ENCODE results near the gene NOPCHAP1. TPM values are rescaled to one million over a fixed set of nuclear protein-coding genes. Genes with fewer than 3 reads are reported as not detected.
"Not testable (repeated sequence)": the region's sequence is repeated elsewhere in the genome, so short reads cannot be mapped to it uniquely, and the experiment has no call there.

Gene NOPCHAP1
- total and polyA plus RNA-seq, 7 donors, result 6.2 to 10.5 (median 9.0) TPM

- TF ChIP-seq, protein P1, sequence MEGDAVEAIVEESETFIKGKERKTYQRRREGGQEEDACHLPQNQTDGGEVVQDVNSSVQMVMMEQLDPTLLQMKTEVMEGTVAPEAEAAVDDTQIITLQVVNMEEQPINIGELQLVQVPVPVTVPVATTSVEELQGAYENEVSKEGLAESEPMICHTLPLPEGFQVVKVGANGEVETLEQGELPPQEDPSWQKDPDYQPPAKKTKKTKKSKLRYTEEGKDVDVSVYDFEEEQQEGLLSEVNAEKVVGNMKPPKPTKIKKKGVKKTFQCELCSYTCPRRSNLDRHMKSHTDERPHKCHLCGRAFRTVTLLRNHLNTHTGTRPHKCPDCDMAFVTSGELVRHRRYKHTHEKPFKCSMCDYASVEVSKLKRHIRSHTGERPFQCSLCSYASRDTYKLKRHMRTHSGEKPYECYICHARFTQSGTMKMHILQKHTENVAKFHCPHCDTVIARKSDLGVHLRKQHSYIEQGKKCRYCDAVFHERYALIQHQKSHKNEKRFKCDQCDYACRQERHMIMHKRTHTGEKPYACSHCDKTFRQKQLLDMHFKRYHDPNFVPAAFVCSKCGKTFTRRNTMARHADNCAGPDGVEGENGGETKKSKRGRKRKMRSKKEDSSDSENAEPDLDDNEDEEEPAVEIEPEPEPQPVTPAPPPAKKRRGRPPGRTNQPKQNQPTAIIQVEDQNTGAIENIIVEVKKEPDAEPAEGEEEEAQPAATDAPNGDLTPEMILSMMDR (IDR thresholded peaks at IDR 0.05), result no peak
- Histone ChIP-seq H3K4me1 (no peaks in the 10 kb centered on the region), H3K9me3 (no peaks in the 10 kb centered on the region), H3K36me3 (ENCODE audit: insufficient read depth in 1 of 2, low read depth in 1 of 2) (no peaks in the 10 kb centered on the region), H3K4me3 (no peak overlapping the region), H3K27ac (no peak overlapping the region), H3K27me3 (ENCODE audit: insufficient read depth in 3 of 3, low read length in 2 of 3) (no peaks in the 10 kb centered on the region)
- WGBS, 3 donors, result 55 to 58% (median 58%) methylated on average over 4 of the region's 4 CpGs
- DNase-seq, result no peak
- intact Hi-C loops (cut with DNase I), result no loop called here
- ATAC-seq, result no peak
Measured at GRCh38 chr12:104975587-104976343, 10.4 kb upstream of the NOPCHAP1 start.

DNA sequence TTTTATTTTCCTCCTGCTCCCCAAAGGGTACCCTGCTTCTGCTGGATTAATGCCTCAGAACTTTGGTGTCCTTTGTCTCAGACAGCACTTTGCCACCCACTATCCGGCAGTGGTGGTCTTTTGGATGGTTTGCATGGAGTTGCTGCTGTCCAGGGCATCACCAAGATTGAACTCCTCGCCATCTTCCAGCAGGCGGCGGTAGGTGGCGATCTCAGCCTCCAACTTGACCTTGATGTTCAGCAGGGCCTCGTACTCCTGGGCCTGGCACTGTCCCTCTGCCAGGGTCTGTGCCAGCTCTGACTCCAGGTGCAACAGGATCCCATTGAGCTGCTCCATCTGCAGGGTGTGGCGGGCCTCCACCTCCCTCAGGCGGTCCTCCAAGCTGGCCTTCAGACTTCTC is 9.4 kb upstream of the NOPCHAP1 start:
- H3K4me1 ChIP-seq, result no peaks in the 10 kb centered on the region
- no peak overlapping the region for H3K4me3 ChIP-seq
- H3K36me3 ChIP-seq (ENCODE audit: insufficient read depth in 1 of 2, low read depth in 1 of 2), result no peaks in the 10 kb centered on the region
- intact Hi-C loops (cut with DNase I), result no loop called here
- TF ChIP-seq, protein P1 (IDR thresholded peaks at IDR 0.05), result no peak
- 68 to 75% (median 72%) methylated on average over 8 of the region's 8 CpGs for WGBS, 3 donors
- DNase-seq (no peak), ATAC-seq (no peak)
- H3K27me3 ChIP-seq (ENCODE audit: insufficient read depth in 3 of 3, low read length in 2 of 3), result no peaks in the 10 kb centered on the region
- no peak overlapping the region for H3K27ac ChIP-seq
- H3K9me3 ChIP-seq, result no peaks in the 10 kb centered on the region

DNA sequence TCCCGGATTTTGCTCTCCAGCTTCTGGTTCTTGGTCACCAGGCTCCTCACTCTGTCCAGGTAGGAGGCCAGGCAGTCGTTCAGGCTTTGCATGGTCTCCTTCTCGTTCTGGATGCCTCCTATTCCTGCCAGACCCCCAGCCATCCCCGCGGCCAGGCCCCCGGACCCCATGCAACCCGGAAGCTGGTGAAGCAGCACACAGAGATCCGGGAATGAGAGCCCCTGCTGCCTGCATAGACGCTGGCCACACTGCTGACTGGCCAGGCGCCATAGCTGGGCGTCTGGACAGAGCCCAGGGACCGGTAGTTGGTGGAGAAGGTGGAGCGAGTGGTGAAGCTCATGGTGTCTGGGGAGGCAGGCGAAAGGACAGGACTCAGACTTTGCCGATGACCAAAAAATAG is 8.4 kb upstream of the NOPCHAP1 start:
- H3K9me3 ChIP-seq; H3K4me1 ChIP-seq; H3K27ac ChIP-seq; ATAC-seq; H3K36me3 ChIP-seq (ENCODE audit: insufficient read depth in 1 of 2, low read depth in 1 of 2); intact Hi-C loops (cut with DNase I); H3K4me3 ChIP-seq; H3K27me3 ChIP-seq (ENCODE audit: insufficient read depth in 3 of 3, low read length in 2 of 3); DNase-seq: not testable (repeated sequence)
- WGBS, 3 donors, result 90 to 92% (median 90%) methylated on average over 15 of the region's 15 CpGs

- H3K27ac ChIP-seq, result no peak overlapping the region
- TF ChIP-seq, protein P1 (IDR thresholded peaks at IDR 0.05), result no peak
- DNase-seq (no peak), ATAC-seq (no peak)
- WGBS, 3 donors, result 84 to 88% (median 85%) methylated on average over 4 of the region's 4 CpGs
- H3K36me3 ChIP-seq (ENCODE audit: insufficient read depth in 1 of 2, low read depth in 1 of 2), result peaks cover 0 to 14% of the 10 kb centered on the region in 2 donors
- no peak overlapping the region for H3K4me3 ChIP-seq
- H3K27me3 ChIP-seq (ENCODE audit: insufficient read depth in 3 of 3, low read length in 2 of 3), result no peaks in the 10 kb centered on the region
- no peaks in the 10 kb centered on the region for H3K9me3 ChIP-seq
- intact Hi-C loops (cut with DNase I), result no loop called here
- H3K4me1 ChIP-seq, result peaks cover 16% of the 10 kb centered on the region
Measured at GRCh38 chr12:104985206-104985605, 910 bp upstream of the NOPCHAP1 start.

DNA sequence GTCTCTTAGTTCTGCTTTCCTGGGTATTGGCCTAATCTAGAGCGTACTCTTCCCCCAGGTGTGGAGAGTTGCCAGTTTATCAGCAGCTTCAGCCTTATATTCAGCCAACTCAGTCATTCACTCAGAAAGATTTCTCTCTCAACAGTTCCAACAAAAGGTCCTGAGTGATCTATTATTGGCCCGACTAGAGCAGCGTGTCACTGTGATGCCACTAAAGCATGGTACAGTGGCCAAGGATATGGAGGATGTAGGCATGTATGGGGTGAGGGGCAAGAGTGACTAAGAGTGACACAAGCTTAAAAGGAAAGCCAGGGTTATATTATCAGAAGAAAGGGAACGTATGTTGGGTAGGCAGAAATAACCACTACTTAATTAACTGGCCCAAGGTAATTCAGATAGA is 4.8 kb downstream of the NOPCHAP1 start:
- Histone ChIP-seq H3K27ac (no peak overlapping the region), H3K9me3 (no peaks in the 10 kb centered on the region), H3K36me3 (ENCODE audit: insufficient read depth in 1 of 2, low read depth in 1 of 2) (peaks cover 3 to 63% of the 10 kb centered on the region in 2 donors), H3K27me3 (ENCODE audit: insufficient read depth in 3 of 3, low read length in 2 of 3) (no peaks in the 10 kb centered on the region), H3K4me1 (peaks cover 12% of the 10 kb centered on the region), H3K4me3 (no peak overlapping the region)
- WGBS, 3 donors, result 93 to 98% (median 95%) methylated on average over 4 of the region's 4 CpGs
- no peak for ATAC-seq
- no peak for DNase-seq
- intact Hi-C loops (cut with DNase I), result no loop called here
- TF ChIP-seq, protein P1 (IDR thresholded peaks at IDR 0.05), result no peak

Measured in psoas muscle (tissue), 8 donors.